Naive B cell (primary cell): ENCODE results near the gene UQCR10. TPM values are rescaled to one million over a fixed set of nuclear protein-coding genes. Genes with fewer than 3 reads are reported as not detected.

Experiments used
- ATAC-seq, 2 donors: fragments of 150-1000 bp; cut with Tn5 transposase; 2 replicates each; pipeline ENCODE4 v1.10.0; 2021; ENCODE audit warnings: low read depth in 2 of 2, mild to moderate bottlenecking in 2 of 2, moderate library complexity in 2 of 2
- DNase-seq: peaks from one replicate; pipeline ENCODE4 v3.0.0; 2022
- H3K27ac Mint-ChIP-seq, 6 donors: one replicate each; pipeline ENCODE4 v1.8.0; 2020 to 2022; ENCODE audit warnings: mild to moderate bottlenecking in 6 of 6, mixed read lengths in 6 of 6, moderate library complexity in 5 of 6, inconsistent platforms in 2 of 6
- H3K27me3 Mint-ChIP-seq, 3 donors: one replicate each; pipeline ENCODE4 v1.8.0; 2021 to 2022; ENCODE audit warnings: mixed read lengths in 3 of 3, mild to moderate bottlenecking in 1 of 3
- H3K36me3 Mint-ChIP-seq, 2 donors: one replicate each; pipeline ENCODE4 v1.8.0; 2020 to 2022; ENCODE audit warnings: mixed read lengths in 2 of 2, inconsistent platforms in 1 of 2, mild to moderate bottlenecking in 1 of 2
- H3K4me1 Mint-ChIP-seq, 3 donors: one replicate each; pipeline ENCODE4 v1.8.0; 2020 to 2022; ENCODE audit warnings: mixed read lengths in 3 of 3, inconsistent platforms in 1 of 3, mild to moderate bottlenecking in 1 of 3, moderate library complexity in 1 of 3
- H3K4me3 Mint-ChIP-seq, 8 donors: one replicate each; pipeline ENCODE4 v1.8.0; 2020 to 2022; ENCODE audit warnings: mild to moderate bottlenecking in 8 of 8, mixed read lengths in 8 of 8, moderate library complexity in 8 of 8, inconsistent platforms in 2 of 8
- H3K9me3 Mint-ChIP-seq, 7 donors: one replicate each; pipeline ENCODE4 v1.8.0; 2020 to 2022; ENCODE audit warnings: mixed read lengths in 7 of 7, mild to moderate bottlenecking in 5 of 7, inconsistent platforms in 2 of 7, moderate library complexity in 1 of 7
- polyA plus RNA-seq, 6 donors: library from polyadenylated mRNA; unstranded; fragments of 300-500 nt; fragmentation: Illumina TruSeq; gene quantifications; one replicate each; pipeline ENCODE4 v1.2.3, GENCODE V29; 2021; ENCODE audit warnings: low read depth in 6 of 6

The UQCR10 gene
- polyA plus RNA-seq, 6 donors from 2014 or later = 219 to 318 (median 274) TPM

DNA sequence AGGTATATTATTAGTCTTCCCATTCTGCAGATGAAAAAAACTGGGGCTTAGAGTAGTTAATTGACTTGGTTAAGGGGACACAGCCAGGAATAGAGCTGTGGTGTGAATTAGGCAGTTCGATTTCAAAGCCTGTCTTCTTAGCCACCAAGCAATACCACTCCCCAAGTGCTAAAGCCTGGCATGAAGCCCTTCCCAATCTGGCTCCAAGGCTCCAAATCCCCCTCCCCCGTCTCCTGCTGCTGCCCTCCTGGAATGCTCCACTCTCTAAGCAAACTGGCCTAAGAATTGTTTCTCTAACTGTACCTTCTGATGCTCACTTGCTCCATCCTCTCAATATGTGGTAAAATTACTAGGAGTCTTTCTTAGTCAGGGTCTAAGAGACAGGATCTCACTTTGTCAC, 52.3 kb downstream of the UQCR10 start:
- no peak for ATAC-seq
- no peak for DNase-seq
- Mint-ChIP-seq H3K27me3 (no peaks in the 10 kb centered on the region), H3K4me3 (no peak overlapping the region), H3K27ac (peak overlapping the region in 2 of 6 donors; percentile 13 to 54), H3K36me3 (peaks cover 11 to 13% of the 10 kb centered on the region in 2 donors), H3K9me3 (no peaks in the 10 kb centered on the region), H3K4me1 (peaks cover 0 to 4% (median 0%) of the 10 kb centered on the region in 3 donors)

Other genes starting within 250 kb of the UQCR10 start
- gene THOC5, start 213.6 kb upstream of the UQCR10 start, polyA plus RNA-seq = 10 to 100 TPM; 18.8 to 30.1 (median 22.7) TPM
- gene NIPSNAP1, start 186.3 kb upstream of the UQCR10 start, polyA plus RNA-seq = 10 to 100 TPM; 38.2 to 66.8 (median 46.6) TPM
- gene NF2, start 163.7 kb upstream of the UQCR10 start, polyA plus RNA-seq = 10 to 100 TPM in 5 of 6 donors, 1 to 10 TPM in 1; 6.5 to 23.7 (median 20.0) TPM
- gene CABP7, start 47.4 kb upstream of the UQCR10 start, polyA plus RNA-seq = under 1 TPM in 4 of 6 donors, not detected in 2; 0.08 to 0.11 (median 0.10) TPM
- gene ZMAT5, start 362 bp upstream of the UQCR10 start, polyA plus RNA-seq = 10 to 100 TPM; 37.6 to 57.8 (median 47.0) TPM
- 10 to 100 TPM; 35.1 to 70.0 (median 42.1) TPM for gene ASCC2, start 70.9 kb downstream of the UQCR10 start, polyA plus RNA-seq
- gene MTMR3, start 115.8 kb downstream of the UQCR10 start, polyA plus RNA-seq = 10 to 100 TPM in 5 of 6 donors, 1 to 10 TPM in 1; 7.4 to 25.4 (median 15.5) TPM